ENCODE data around the gene LCN12.

Gene LCN12

DNA sequence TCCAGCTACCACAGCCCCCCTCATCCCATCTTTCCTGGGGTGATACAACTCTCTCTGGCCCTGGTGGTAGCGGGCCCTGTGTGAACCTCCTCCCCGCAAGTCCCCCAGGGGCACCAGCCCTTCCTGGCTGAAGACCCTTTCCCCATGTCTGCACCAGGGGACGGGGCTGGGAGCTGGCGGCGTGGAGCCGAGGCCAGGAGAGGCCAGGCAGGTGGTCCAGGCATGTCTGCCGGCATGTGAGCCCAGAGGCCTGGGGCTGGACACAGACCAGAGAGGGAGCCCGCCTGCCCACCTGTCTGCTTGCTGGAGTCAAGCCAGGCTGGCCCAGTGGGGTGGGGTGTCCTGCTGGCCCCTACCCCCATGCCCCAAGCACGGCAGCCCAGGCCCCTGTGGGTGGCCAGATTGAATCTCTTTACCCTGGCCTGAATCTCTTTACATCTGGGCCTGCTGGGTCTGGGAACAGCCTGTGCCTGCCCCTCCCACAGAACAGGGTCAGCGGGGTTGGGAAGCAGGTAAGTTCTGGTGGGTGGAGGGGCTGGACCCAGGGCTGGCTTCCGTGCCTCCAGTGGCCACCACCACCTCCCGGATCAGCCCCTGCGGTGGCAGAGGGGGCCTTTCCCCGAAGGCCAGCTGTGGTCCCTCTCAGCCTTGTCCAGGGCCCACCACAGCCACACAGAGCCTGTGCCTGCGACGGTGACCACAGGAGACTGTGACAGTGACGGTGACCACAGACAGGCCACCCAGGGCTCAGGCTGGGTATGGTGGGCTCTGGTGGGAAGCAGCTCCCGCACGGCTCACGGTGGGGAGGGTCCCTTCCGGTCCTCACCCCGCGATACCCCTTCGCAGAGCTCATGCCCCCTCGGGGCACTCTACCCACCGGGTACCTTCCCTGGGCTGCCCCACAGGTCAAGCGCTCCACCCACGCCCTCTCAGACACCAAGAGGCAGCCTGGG lies 7.1 kb downstream of the LCN12 start:
- DNase-seq (ENCODE audit: low spot score) = no peak

DNA sequence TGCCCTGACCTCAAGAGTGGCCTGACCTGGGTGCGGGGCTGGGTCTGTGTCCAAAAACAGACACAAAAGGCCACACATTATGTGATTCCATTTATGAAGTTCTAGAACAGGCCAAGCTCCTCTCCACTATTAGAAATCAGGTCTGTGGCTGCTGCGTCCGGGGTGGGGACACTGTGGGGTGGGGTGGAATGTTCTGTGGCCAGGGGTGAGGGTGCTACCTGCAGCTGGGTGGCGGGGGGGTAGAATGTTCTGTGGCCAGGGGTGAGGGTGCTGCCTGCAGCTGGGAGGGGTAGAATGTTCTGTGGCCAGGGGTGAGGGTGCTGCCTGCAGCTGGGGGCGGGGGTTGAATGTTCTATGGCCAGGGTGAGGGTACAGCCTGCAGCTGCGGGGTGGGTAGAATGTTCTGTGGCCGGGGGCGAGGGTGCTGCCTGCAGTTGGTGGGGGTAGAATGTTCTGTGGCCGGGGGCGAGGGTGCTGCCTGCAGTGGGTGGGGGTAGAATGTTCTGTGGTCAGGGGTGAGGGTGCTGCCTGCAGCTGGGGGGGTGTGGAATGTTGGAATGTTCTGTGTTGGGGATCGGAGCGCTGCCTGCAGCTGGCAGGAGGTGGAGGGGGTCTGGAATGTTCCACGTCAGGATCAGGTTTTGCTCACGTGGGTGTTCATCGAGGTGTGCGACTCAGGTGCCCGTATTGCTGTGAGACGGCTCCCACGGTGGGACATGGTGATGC lies 8.3 kb downstream of the LCN12 start:
- DNase-seq (ENCODE audit: low spot score) = no peak

DNA sequence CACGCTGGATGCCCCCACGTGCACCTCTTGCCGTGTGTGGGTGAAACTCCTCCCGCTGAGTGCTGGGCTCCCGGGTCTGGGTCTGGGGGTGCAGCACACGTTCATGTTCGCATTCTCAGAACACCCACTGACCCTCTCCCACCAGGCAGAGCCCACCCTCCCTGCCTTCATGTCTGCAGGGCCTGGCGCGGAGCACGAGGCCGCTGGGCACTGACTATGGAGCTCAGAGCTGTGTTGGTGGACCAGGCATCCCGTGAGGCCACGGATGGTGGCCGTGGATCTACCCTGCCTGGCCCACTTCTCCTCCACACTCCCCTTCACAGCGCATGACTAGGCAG lies 8.8 kb downstream of the LCN12 start:
- no peak for DNase-seq (ENCODE audit: low spot score)

DNA sequence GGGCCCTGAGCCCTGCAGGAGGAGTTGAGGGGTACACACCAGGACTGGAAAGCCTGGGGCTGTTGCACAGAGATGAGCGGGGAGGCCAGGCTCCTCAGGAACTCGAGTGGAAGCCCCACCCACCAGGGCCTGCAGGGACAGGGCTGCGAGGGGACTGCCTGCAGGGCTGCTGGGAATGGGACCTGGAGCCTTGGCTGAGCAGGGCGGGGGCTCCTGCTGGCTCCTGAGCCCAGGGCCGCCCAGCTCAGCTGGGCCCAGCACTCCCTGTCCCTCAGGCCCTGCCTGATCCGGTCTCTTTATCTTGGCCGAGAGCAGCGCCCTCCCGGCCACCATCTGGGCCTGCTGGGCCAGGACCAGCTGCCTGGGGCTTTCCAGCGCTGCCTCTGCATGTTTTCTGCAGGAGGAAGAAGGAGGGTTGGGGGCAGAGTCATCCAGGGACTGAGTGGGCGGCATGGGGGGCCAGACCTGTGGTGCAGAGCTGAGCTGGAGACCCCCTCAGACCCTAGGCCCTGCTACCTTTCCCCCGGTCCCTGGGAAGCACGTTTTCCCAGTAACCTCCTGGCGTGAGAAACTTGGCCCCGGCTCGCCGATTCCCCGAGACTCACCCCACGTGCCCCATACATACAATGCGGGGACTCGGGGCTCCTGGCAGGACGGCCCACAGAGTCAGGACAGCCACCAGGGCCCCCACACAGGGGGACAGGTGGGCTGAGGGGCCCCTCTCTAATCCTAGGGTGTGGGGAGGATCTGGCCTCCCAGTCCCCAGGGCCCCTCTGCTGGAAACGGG lies 9.4 kb downstream of the LCN12 start:
- no peak for DNase-seq (ENCODE audit: low spot score)

DNA sequence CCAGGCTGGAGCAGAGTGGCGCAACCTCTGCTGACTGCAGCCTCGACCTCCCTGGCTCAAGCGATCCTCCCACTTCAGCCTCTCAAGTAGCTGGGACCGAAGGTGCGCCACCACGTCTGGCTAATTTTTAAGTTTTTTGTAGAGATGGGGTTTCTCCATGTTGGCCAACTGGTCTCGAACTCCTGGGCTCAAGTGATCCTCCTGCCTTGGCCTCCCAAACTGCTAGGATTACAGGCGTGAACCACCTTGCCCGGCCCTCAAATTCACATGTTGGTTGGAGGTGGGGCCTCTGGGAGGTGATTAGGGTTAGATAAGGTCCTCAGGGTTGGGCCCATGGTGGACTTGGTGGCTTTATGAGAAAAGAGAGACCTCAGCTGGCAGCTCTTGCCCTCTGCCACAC lies 10.1 kb downstream of the LCN12 start:
- no peak for DNase-seq (ENCODE audit: low spot score)

DNA sequence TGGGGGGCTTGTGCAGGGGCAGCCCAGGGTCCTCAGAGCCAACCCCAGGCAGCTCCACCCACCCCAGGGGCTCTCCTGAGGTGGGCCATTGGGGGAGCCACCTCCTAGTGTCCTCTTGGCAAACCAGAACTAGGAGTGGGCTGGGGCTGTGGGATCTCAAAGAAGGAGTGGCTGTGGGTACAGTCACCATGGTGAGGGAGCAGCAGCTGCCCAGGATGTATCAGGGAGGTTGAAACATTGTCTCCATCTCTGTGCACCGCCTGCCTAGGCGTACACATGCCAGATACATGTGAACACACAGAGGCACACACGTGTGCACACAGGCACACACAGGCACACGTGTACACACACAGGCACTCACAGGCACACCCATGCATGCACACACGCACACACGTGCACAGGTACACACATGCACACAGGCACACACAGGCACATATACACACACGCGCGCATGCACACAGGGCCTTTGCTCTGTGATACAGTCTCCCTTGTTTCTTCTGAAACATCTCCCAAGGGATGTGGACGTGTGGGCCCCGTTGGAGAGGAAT lies 10.7 kb downstream of the LCN12 start:
- DNase-seq (ENCODE audit: low spot score) = no peak

DNA sequence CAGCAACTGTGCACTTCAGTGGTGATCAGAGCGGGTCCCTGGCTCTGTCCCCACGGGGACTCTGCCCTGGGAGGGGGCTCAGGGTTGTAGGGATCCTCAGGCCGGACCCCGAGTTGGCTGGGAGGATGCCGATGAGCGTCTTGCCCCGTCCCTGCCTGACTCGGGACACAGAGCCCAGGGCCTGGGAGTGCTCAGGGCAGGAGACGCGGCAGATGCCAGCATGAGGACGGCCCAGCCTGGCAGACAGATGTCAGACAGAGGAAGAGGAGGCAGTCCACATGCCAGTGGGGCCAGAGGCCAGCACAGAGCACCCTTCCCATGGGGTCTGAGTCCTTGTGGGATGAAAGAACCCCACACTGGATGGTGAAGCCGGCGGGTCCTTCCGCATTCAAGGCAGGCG lies 11.3 kb downstream of the LCN12 start:
- no peak for DNase-seq (ENCODE audit: low spot score)

DNA sequence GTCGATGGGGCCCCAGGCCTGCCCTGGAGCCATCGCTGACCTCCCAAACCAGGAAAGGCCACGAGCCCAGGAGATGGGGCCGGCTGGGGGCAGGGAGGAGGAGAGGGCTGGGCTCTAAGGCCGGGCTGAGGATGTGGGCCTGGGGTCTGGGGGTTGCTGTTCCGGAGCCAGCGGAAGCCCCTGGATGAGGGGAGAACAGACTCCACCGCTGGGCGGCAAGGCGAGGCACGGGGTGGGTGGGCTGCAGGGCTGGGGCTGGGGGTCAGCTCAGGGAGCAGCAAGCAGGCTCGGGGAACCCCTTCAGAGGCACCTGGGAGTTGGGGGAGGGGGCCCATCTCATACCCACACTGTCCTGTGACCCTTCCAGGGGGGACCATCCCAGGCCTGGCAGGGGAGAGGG lies 11.7 kb downstream of the LCN12 start:
- no peak for DNase-seq (ENCODE audit: low spot score)

DNA sequence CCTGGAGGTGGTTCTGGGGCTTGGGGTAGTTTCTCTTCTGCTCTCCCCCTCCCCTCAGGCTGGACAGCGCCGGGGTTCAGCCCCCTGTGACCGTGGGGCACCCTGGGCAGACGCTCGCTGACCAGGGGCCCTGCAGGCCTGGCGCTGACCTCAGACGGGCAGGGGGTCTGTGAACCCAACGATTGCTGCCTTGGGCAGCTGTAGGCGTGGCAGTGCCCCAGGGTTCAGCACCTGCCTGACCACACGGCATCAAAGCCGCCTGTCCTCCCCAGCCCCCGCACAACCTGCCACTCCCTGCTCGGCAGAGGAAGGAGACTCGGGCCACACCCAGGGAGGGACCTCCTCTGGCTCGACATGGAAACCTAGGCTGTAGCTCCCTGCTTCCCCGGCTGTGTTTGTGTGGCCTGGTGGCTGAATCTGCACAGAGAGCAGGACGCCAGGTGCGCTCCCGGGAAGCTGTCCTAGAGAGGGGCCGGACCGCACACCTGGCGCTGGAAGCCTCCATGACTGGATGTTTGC lies 12.2 kb downstream of the LCN12 start:
- DNase-seq (ENCODE audit: low spot score) = no peak

DNA sequence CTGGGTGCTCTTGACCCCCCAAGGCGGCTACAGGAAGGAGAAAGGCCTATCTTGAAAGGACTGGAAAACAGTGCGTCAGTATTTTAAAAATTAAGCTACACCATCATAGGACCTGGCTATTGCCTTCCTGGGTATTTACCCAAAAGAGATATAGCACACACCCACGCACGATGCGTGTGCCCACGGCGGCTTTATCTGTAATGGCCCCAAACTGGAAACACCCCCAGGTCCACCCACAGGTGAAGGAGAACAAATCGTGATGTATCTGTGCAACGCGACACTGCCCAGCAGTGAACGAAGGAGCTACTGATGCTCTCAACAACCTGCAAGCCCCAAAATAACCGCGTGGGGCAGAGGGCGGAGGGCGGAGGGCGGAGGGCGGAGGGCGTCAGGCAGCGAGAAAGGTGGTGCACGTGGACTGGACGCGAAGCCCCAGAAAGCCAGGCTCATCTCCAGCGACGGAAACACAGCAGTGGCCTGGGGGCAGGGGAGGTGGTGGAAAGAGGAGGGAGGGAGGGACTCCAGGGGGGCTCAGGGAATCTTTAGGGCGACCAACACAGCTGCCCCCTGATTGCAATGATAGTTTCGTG lies 12.9 kb downstream of the LCN12 start:
- no peak for DNase-seq (ENCODE audit: low spot score)

DNA sequence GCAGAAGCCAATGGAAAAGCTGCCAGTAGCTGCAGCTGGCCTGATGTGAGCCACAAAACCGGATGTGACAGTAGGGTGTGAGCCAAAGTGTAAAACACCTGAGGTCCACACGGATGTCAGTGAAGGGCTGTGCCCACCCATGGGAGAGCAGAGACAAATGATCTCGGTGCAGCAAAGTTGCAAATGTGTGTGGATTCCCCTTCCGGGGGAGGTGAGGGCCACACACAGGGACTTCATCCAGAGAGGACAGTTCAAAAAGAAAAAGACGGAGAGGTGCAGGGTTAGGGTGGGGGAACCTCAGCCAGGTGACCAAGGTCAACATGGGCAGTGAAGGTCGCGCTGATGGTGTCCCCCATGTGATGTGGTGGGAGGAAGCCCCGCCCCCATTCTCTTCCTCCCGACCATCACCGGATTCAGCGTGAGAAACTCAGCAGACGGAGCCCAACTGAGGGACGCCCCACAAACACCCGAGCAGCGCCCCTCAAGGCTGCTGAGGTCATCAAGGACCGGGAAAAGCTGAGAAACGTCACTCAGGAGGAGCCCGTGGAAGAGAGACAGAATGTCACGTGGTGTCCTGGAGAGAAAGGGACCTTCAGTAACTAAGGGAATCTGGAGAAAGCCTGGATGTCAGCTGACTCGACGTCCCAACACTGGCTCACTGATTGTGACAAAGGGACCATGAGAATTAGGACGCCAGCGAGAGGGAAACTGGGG lies 13.9 kb downstream of the LCN12 start:
- DNase-seq (ENCODE audit: low spot score) = no peak

DNA sequence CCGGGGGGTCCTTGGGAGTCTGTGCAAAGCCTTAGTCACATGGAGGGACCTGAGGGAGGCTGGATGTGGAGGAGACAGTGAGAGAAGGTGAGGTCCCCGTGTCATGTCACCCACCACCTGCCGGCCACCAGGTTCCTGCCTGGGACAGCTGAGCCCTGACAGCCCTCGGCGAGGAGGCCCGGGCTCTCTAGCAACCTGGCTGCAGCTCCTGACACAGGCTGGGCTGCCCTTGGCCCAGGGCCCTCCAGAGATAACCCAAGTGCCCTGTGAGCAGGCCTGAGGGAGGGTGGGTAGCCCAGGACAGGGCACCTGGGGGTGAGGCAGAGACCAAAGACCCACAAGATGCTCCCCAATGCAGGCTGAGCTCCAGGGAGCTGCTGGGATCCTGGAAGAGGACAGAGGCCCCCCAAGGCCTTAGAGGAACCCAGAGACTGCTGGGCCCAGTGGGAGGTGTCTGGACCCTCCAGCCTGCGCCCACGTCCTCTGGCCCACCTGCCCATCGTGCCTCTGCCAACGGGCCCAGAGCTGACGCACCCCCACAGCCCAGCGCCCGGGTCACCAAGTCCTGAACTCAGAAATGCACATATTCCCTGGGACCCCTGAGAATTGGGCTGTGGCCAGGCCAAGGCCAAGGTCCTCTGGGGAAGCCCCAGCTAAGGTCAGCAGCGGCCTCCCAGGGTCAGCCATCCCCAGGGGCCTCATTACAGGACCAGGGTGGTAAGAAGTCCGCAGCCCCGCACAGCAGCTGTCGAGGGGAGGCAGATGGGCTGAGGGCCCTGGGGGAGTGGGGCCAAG lies 16.5 kb downstream of the LCN12 start:
- DNase-seq (ENCODE audit: low spot score) = no peak

DNA sequence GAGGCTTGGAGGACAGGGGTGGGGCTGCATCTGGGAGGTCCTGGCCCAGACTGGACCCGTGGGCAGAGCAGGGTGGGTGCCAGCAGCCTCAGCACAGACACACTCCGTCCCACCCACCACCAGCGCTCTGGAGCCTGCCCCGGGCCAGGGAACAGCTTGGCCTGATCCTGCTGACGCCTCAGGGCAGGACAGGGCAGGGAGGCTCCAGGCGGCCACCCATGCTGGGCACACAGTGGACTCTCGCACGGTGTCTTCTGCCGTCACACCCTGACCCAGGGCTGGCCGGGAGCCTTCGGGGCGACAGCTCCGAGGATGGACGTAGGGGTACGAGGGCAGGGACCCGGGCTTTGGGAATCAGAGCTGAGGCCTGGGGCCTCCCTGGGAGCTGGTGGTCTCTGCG lies 17.1 kb downstream of the LCN12 start:
- no peak for DNase-seq (ENCODE audit: low spot score)

DNA sequence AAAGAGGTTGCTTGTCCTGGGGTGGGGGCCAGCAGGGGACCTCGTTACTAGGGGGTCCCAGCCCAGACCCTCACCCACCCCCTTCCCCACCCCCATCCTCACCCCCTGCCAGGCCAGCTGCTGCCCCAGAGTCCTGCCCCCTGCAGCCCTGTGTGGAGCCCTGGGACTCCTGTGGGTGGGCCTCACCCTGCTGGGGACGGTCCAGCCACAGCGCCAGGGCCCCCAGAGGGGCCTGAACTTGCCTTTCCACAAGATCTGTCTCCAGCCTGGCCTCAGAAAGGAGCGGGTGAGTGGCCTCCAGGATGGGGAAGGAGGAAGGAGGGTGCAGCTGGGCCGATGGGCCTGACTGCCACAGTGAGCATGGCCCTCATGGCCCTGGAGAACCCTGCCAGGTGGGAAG lies 17.7 kb downstream of the LCN12 start:
- DNase-seq (ENCODE audit: low spot score) = no peak

DNA sequence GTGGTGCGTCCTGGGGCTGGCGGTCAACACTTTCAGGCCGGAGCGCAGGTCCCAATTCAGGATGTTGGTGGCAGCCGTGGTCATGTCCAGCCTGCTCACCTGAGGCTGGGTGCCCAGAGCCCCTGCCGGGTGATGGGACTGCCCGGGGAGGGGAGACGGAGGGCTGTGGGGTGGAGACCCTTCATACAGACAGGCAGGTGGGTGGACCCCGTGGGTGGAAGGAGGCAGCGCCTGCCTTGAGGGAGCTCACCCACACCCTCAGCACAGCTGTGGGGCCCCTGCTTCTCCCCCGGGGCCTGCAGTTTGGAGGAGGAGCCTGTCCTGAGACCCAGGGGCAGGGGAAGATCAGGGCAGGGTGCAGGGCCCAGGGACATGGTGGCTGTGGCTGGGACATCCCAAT lies 18.3 kb downstream of the LCN12 start:
- no peak for DNase-seq (ENCODE audit: low spot score)

DNA sequence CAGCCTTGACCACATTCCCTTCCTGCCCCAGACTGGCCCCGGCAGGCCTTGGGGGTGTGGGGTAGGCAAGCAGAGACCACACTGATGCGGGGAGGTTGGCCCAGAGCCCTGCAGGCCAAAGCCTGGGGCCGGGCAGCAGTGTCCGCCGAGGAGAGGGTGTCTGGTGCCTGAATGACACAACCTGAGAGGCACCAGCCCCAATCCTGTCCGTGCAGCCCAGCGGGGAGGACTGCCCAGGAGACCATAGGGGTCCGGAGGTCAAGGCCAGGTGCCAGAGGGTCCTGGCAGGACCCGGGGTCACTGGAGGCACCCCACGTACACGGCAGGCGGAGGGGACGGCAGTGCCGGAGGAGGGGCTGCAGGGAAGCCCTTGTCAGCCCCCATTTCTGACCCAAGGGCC lies 19.7 kb downstream of the LCN12 start:
- DNase-seq (ENCODE audit: low spot score) = no peak

DNA sequence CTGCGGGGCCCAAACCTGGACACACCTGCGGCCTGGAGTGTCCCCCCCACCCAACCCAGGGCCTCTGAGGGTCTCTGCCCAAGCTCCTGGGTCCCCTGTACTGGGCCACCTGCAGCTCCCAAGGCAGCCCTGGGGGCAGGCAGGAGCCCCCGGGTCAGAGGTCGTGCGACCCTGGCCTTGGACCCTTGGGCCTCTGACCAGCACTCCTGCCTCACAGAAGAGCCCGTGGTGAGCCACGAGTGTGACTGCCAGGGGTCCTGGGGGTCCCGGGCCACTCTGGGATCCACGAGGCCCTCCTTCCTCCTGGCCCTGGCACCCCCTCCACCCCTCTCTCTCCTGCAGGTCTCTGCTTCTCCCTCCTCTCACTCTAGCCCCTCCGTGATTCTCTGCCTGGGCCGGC lies 20.3 kb downstream of the LCN12 start:
- DNase-seq (ENCODE audit: low spot score) = no peak

DNA sequence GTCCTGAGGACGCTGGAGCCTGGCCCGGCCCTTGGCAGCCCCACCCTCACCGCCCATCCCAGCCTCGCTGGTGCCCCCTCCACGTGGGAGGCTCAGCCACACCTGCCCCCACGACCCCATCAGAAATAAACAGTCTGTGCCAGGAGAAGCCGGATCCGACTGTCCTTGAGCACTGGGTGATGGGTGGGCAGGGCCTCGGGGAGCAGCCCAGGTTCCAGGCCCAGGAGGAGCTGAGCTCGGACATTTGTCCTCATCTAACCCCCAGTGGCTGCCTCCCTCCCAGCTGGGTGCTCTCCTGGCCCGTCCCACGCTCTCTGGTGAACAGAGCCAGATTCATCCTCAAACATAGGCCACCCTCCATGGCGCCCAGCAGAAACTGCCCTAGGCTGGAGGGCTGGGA lies 20.7 kb downstream of the LCN12 start:
- DNase-seq (ENCODE audit: low spot score) = no peak

DNA sequence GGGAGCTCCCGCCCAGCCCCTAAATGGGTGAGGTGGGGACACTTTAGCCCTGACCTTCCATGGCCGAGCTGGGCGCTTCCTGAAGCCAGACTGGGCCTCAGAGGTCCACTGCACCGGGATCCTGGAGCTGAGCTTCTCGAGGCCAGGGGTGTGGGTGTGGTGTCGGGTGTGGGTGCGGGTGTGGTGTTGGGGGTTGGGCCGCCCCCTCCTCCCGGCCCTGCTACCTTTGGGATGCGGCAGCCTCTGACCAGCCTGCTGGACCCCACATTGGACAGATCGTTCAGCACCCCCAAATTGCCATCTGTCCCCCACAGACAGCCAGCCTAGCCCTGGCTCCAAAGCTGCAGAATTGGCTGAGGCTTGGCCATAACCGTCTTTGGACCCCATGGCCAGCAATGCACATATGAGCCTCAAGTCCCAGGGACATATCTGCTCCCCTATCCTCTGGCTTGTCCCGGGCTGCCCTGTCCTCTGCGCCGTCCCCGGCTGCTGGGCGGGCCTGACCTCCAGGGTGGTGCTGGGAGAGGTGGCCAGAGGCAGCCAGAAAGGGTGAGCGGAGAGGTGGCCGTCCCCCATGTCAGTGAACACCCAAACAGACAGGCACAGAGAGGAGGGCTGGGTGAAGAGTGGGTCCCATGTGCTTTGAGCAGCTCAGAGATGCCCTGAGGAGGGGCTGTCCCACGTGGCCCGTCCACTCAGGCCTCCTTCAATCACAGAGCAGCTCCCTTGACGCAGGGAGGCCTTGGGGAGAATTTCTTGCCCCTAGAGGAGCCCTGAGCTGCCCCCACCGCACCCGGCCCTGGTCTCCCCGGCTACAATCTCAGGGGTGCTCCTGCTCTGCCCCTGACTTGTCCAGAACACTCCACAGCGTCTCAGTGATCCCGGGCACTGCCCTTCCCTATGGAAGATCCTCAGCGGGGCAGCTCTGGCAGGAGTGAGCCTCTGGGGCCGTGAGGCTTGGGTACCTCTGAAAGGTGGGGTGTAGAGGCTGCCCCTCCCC lies 21.8 kb downstream of the LCN12 start:
- no peak for DNase-seq (ENCODE audit: low spot score)
